ENCODE data around the gene NFIA. TPM values are rescaled to one million over a fixed set of nuclear protein-coding genes. Genes with fewer than 3 reads are reported as not detected.

NFIA gene
- total and polyA plus RNA-seq, 2 donors: 7.9 to 10.3 TPM

DNA sequence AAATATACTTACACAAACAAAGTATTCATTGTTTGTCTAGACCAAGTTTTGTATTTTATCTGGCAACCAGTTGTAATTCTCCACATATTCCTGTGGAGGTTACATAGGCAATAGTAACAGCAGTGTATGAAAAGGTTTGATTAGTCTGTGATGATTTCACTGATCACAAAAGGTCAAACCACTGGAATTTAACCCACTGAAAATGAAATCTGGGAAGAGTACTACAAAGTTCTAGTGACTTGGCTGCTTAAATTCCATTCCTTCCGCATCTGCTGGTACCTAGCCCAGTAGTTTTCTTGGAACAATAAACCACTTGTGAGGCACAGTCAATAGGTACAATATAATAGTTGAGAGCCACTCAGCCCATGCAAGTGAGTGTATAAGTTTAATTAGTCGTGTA, 205.4 kb downstream of the NFIA start:
- Histone ChIP-seq H3K4me3 (ENCODE audit: low read length in 2 of 2) (no peak overlapping the region), H3K4me1 (ENCODE audit: control insufficient read depth in 2 of 2, insufficient read depth in 2 of 2, low read length in 2 of 2) (no peaks in the 10 kb centered on the region), H3K27me3 (ENCODE audit: control insufficient read depth in 2 of 2, insufficient read depth in 1 of 2, low read length in 1 of 2) (no peaks in the 10 kb centered on the region), H3K9me3 (ENCODE audit: control insufficient read depth in 2 of 2, insufficient read depth in 1 of 2, low read length in 1 of 2) (no peaks in the 10 kb centered on the region), H3K27ac (ENCODE audit: low read depth in 1 of 2, low read length in 1 of 2) (no peak overlapping the region), H3K36me3 (ENCODE audit: control insufficient read depth in 2 of 2, insufficient read depth in 2 of 2, low read length in 1 of 2) (no peaks in the 10 kb centered on the region)
- no peak for DNase-seq (ENCODE audit: low read depth in 6 of 9, low spot score in 9 of 9)
- WGBS: 96% methylated on average over 2 of the region's 2 CpGs

DNA sequence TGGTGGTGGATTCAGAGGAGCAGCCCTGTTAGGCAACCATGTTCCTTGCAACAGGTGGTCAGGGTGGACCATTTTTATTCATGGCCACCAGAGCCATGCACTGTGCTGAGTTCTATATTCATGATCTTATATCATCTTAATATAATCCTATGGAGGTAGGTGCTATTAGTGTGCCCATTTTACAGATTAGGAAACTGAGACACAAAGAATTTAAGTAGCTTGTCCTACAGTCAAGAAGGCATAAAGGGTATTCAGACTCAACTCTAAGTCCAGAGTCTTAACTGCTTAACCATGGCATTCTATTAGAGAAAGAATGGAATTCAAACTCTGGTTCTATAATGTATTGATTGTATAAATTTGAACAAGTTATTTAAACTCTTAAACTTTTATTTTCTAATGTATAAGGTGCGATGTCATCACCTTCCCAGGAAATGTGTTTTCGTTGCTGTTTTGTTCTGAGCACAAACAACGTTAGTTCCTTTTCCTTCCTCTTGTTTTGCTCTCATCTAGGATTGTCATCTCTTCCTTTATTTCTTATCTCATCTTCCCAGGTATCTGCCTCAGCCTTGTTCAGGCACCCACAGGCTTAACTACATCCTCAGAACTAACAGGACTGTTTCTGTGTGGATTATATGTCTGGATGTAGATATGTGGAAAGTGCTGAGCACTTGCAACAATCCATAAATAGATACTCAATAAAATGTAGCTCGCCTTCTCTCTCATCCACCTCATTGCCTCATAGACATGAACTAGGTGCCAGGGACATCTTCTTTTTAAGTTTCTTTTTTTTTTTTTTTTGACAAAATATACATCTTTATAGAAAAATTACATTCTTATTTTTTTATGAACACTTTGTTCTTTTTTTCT, 207.1 kb downstream of the NFIA start:
- no peak overlapping the region for H3K4me3 ChIP-seq (ENCODE audit: low read length in 2 of 2)

GRCh38 chr1:61290525-61290924, 208.2 kb downstream of the NFIA start:
- no peaks in the 10 kb centered on the region for H3K36me3 ChIP-seq (ENCODE audit: control insufficient read depth in 2 of 2, insufficient read depth in 2 of 2, low read length in 1 of 2)
- no peaks in the 10 kb centered on the region for H3K9me3 ChIP-seq (ENCODE audit: control insufficient read depth in 2 of 2, insufficient read depth in 1 of 2, low read length in 1 of 2)
- WGBS: 92% methylated on average over 3 of the region's 3 CpGs
- H3K27me3 ChIP-seq (ENCODE audit: control insufficient read depth in 2 of 2, insufficient read depth in 1 of 2, low read length in 1 of 2): no peaks in the 10 kb centered on the region
- no peak overlapping the region for H3K4me3 ChIP-seq (ENCODE audit: low read length in 2 of 2)
- DNase-seq (ENCODE audit: low read depth in 6 of 9, low spot score in 9 of 9): no peak
- H3K4me1 ChIP-seq (ENCODE audit: control insufficient read depth in 2 of 2, insufficient read depth in 2 of 2, low read length in 2 of 2): no peaks in the 10 kb centered on the region
- H3K27ac ChIP-seq (ENCODE audit: low read depth in 1 of 2, low read length in 1 of 2): no peak overlapping the region

More for the DNA sequence above, 207.1 kb downstream of the NFIA start:
- Histone ChIP-seq H3K36me3 (ENCODE audit: control insufficient read depth in 2 of 2, insufficient read depth in 2 of 2, low read length in 1 of 2) (no peaks in the 10 kb centered on the region), H3K4me1 (ENCODE audit: control insufficient read depth in 2 of 2, insufficient read depth in 2 of 2, low read length in 2 of 2) (no peaks in the 10 kb centered on the region), H3K27ac (ENCODE audit: low read depth in 1 of 2, low read length in 1 of 2) (no peak overlapping the region), H3K9me3 (ENCODE audit: control insufficient read depth in 2 of 2, insufficient read depth in 1 of 2, low read length in 1 of 2) (no peaks in the 10 kb centered on the region), H3K27me3 (ENCODE audit: control insufficient read depth in 2 of 2, insufficient read depth in 1 of 2, low read length in 1 of 2) (no peaks in the 10 kb centered on the region)
- 44% methylated on average over 4 of the region's 4 CpGs for WGBS
- no peak for DNase-seq (ENCODE audit: low read depth in 6 of 9, low spot score in 9 of 9)

DNA sequence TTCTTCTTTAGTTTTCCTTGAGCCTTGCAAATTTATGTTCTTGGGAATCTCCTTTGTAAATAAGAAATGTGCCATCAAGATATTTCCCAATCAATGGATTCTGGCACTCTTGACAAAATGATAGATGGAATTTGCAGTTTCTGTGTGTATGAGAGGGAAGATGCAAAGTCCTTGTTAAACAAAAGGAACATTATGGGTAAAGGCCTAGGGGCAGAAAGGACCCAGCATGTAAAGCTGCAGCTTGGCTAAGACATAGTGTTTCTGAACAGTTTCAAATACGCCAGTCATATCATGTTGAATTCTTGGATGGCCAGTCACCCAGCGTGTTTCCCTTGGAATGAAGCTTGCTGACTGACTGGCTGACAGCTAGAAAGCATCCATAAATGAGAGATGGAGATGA, 210.8 kb downstream of the NFIA start:
- Histone ChIP-seq H3K4me1 (ENCODE audit: control insufficient read depth in 2 of 2, insufficient read depth in 2 of 2, low read length in 2 of 2) (no peaks in the 10 kb centered on the region), H3K36me3 (ENCODE audit: control insufficient read depth in 2 of 2, insufficient read depth in 2 of 2, low read length in 1 of 2) (no peaks in the 10 kb centered on the region), H3K27me3 (ENCODE audit: control insufficient read depth in 2 of 2, insufficient read depth in 1 of 2, low read length in 1 of 2) (no peaks in the 10 kb centered on the region), H3K9me3 (ENCODE audit: control insufficient read depth in 2 of 2, insufficient read depth in 1 of 2, low read length in 1 of 2) (no peaks in the 10 kb centered on the region), H3K27ac (ENCODE audit: low read depth in 1 of 2, low read length in 1 of 2) (no peak overlapping the region), H3K4me3 (ENCODE audit: low read length in 2 of 2) (no peak overlapping the region)
- no peak for DNase-seq (ENCODE audit: low read depth in 6 of 9, low spot score in 9 of 9)
- WGBS: 93% methylated on average over 2 of the region's 2 CpGs

DNA sequence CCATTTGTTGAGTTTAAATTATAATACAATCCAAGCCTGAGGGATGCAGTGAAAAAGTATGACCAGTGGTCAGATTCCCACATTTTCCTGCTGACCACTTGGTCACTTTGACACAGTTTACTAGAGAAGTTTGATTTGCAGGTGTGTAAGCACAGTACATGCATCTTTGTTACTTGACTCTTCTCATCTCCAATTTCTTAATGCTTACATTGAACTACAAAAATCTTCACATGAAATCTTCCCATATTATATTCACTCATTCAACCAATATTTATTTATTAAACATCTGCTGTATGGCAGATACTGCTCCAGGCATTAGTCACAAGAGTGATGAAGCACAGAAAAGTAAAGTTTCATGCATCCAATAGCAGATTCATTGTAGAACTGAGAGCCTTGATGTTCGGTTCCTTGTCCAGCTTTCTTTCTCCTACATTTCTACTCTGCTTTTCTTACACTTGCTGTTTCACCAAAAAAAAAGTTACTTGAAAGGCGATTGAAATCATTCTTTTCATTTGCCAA, 211.7 kb downstream of the NFIA start:
- no peaks in the 10 kb centered on the region for H3K4me1 ChIP-seq (ENCODE audit: control insufficient read depth in 2 of 2, insufficient read depth in 2 of 2, low read length in 2 of 2)
- H3K36me3 ChIP-seq (ENCODE audit: control insufficient read depth in 2 of 2, insufficient read depth in 2 of 2, low read length in 1 of 2): no peaks in the 10 kb centered on the region
- no peaks in the 10 kb centered on the region for H3K9me3 ChIP-seq (ENCODE audit: control insufficient read depth in 2 of 2, insufficient read depth in 1 of 2, low read length in 1 of 2)
- H3K27me3 ChIP-seq (ENCODE audit: control insufficient read depth in 2 of 2, insufficient read depth in 1 of 2, low read length in 1 of 2): no peaks in the 10 kb centered on the region
- WGBS: 94% methylated on average over 2 of the region's 2 CpGs
- no peak overlapping the region for H3K4me3 ChIP-seq (ENCODE audit: low read length in 2 of 2)
- no peak for DNase-seq (ENCODE audit: low read depth in 6 of 9, low spot score in 9 of 9)
- H3K27ac ChIP-seq (ENCODE audit: low read depth in 1 of 2, low read length in 1 of 2): no peak overlapping the region

DNA sequence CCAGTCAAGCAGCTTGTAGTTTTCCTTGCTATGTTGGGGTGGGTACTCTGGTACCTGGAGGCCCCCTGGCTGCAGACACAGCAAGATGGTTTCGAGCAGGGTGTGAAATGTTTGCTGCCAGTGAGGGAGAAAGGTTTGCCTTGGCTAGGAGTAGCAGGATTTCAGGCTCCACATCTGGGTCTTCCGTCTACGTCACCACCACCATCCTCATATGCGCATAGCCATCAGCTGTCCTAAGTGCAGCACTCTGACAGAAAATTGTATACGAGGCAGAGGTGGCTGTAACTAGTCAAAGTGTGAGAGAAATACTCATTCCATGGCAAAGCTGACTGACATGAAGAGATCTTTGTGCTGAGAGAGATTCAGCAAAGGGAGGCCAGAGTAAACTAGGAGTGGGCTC, 212.6 kb downstream of the NFIA start:
- Histone ChIP-seq H3K36me3 (ENCODE audit: control insufficient read depth in 2 of 2, insufficient read depth in 2 of 2, low read length in 1 of 2) (no peaks in the 10 kb centered on the region), H3K4me3 (ENCODE audit: low read length in 2 of 2) (no peak overlapping the region), H3K9me3 (ENCODE audit: control insufficient read depth in 2 of 2, insufficient read depth in 1 of 2, low read length in 1 of 2) (no peaks in the 10 kb centered on the region), H3K27ac (ENCODE audit: low read depth in 1 of 2, low read length in 1 of 2) (no peak overlapping the region), H3K4me1 (ENCODE audit: control insufficient read depth in 2 of 2, insufficient read depth in 2 of 2, low read length in 2 of 2) (no peaks in the 10 kb centered on the region), H3K27me3 (ENCODE audit: control insufficient read depth in 2 of 2, insufficient read depth in 1 of 2, low read length in 1 of 2) (no peaks in the 10 kb centered on the region)
- WGBS: 98% methylated on average over 5 of the region's 5 CpGs
- DNase-seq (ENCODE audit: low read depth in 6 of 9, low spot score in 9 of 9): no peak

GRCh38 chr1:61295818-61296537, 213.6 kb downstream of the NFIA start:
- no peak for DNase-seq (ENCODE audit: low read depth in 6 of 9, low spot score in 9 of 9)
- Histone ChIP-seq H3K27me3 (ENCODE audit: control insufficient read depth in 2 of 2, insufficient read depth in 1 of 2, low read length in 1 of 2) (no peaks in the 10 kb centered on the region), H3K9me3 (ENCODE audit: control insufficient read depth in 2 of 2, insufficient read depth in 1 of 2, low read length in 1 of 2) (no peaks in the 10 kb centered on the region), H3K4me1 (ENCODE audit: control insufficient read depth in 2 of 2, insufficient read depth in 2 of 2, low read length in 2 of 2) (no peaks in the 10 kb centered on the region), H3K27ac (ENCODE audit: low read depth in 1 of 2, low read length in 1 of 2) (no peak overlapping the region), H3K4me3 (ENCODE audit: low read length in 2 of 2) (no peak overlapping the region), H3K36me3 (ENCODE audit: control insufficient read depth in 2 of 2, insufficient read depth in 2 of 2, low read length in 1 of 2) (no peaks in the 10 kb centered on the region)
- 95% methylated on average over 2 of the region's 2 CpGs for WGBS

- whole genome bisulfite sequencing: 96% methylated on average over 7 of the region's 7 CpGs
- Histone ChIP-seq H3K27me3 (ENCODE audit: control insufficient read depth in 2 of 2, insufficient read depth in 1 of 2, low read length in 1 of 2) (no peaks in the 10 kb centered on the region), H3K36me3 (ENCODE audit: control insufficient read depth in 2 of 2, insufficient read depth in 2 of 2, low read length in 1 of 2) (no peaks in the 10 kb centered on the region), H3K4me3 (ENCODE audit: low read length in 2 of 2) (no peak overlapping the region), H3K4me1 (ENCODE audit: control insufficient read depth in 2 of 2, insufficient read depth in 2 of 2, low read length in 2 of 2) (peaks cover 0 to 3% of the 10 kb centered on the region in 2 donors), H3K27ac (ENCODE audit: low read depth in 1 of 2, low read length in 1 of 2) (no peak overlapping the region), H3K9me3 (ENCODE audit: control insufficient read depth in 2 of 2, insufficient read depth in 1 of 2, low read length in 1 of 2) (no peaks in the 10 kb centered on the region)
- no peak for DNase-seq (ENCODE audit: low read depth in 6 of 9, low spot score in 9 of 9)
These were observed 215.5 kb downstream of the NFIA start for GRCh38 chr1:61297887-61298286.

DNA sequence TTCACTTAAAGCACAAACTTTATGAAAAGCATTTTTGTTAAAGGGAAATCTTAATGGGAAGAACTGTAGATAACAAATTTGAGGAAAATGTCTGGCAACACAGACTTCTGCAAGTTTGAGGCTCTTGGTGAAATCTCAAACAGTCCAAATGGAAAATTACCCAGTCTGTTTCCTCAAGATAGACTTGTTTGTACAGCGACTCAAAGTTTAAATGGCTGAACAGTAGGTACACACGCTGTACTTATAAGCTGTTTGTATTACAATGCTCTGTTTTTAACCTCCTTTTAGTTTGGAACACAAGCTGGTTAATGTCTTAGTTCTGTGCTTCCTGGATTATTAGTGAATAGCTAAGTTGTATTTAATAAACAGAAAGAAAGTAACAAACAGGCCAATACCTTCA, 217.1 kb downstream of the NFIA start:
- no peaks in the 10 kb centered on the region for H3K36me3 ChIP-seq (ENCODE audit: control insufficient read depth in 2 of 2, insufficient read depth in 2 of 2, low read length in 1 of 2)
- no peaks in the 10 kb centered on the region for H3K27me3 ChIP-seq (ENCODE audit: control insufficient read depth in 2 of 2, insufficient read depth in 1 of 2, low read length in 1 of 2)
- whole genome bisulfite sequencing: 36% methylated on average over 2 of the region's 2 CpGs
- peaks cover 0 to 3% of the 10 kb centered on the region in 2 donors for H3K4me1 ChIP-seq (ENCODE audit: control insufficient read depth in 2 of 2, insufficient read depth in 2 of 2, low read length in 2 of 2)
- H3K27ac ChIP-seq (ENCODE audit: low read depth in 1 of 2, low read length in 1 of 2): no peak overlapping the region
- no peaks in the 10 kb centered on the region for H3K9me3 ChIP-seq (ENCODE audit: control insufficient read depth in 2 of 2, insufficient read depth in 1 of 2, low read length in 1 of 2)
- no peak overlapping the region for H3K4me3 ChIP-seq (ENCODE audit: low read length in 2 of 2)
- DNase-seq (ENCODE audit: low read depth in 6 of 9, low spot score in 9 of 9): no peak

Data from thymus (tissue), 11 donors.